Measurements from ENCODE around the gene XYLT1.

GRCh38 chr16:17334096-17334495, 136.7 kb downstream of the XYLT1 start:
- TF ChIP-seq EZH2phosphoT487 (IDR thresholded peaks at IDR 0.05; ENCODE audit: insufficient read depth, low read depth): no peak
- no peak for TF ChIP-seq EZH2 (IDR thresholded peaks at IDR 0.05; ENCODE audit: insufficient read depth, poor library complexity, severe bottlenecking)
